Panc1 (cell line): ENCODE results near the gene FBXL22. TPM values are rescaled to one million over a fixed set of nuclear protein-coding genes. Genes with fewer than 3 reads are reported as not detected.

Experiments used
- ATAC-seq: fragments of 200-7000 bp; cut with Tn5 transposase; 2 replicates; pipeline ENCODE4 v1.9.1; 2020; ENCODE audit warnings: mild to moderate bottlenecking, moderate library complexity
- BruUV-seq: library from RNA; stranded (reverse); fragments of 400-500 nt; replicated peaks from 2 replicates; lab custom pipeline; 2021; lab: Mats Ljungman, UMichigan
- CTCF ChIA-PET: fragments of 300-600 bp; sonication (Branson Sonifier 250); formaldehyde crosslinking; loops from one replicate; lab custom pipeline; 2022; ENCODE audit warnings: antibody characterized with exemption; lab: Charles Lee
- POLR2A ChIA-PET: fragments of 300-600 bp; sonication (Branson Sonifier 250); formaldehyde crosslinking; loops from one replicate; lab custom pipeline; 2022; ENCODE audit warnings: antibody characterized with exemption; lab: Charles Lee
- DNase-seq: peaks from one replicate; pipeline ENCODE4 v3.0.0-alpha.2; 2010; ENCODE audit warnings: low read depth, low spot score
- H3K27ac ChIP-seq: 2 replicates; pipeline ENCODE4 v1.5.1; 2011; ENCODE audit warnings: mild to moderate bottlenecking, low read length, inconsistent platforms
- H3K27me3 ChIP-seq: fragments of 200-500 bp; sonication (Bioruptor generic); 2 replicates; pipeline ENCODE4 v1.6.0; 2014; ENCODE audit warnings: low read length, inconsistent platforms; ENCODE audit not compliant: control insufficient read depth, insufficient read depth
- H3K36me3 ChIP-seq: fragments of 200-500 bp; sonication (Bioruptor generic); 2 replicates; pipeline ENCODE4 v1.5.1; 2014; ENCODE audit warnings: inconsistent platforms, mild to moderate bottlenecking, low read length, moderate library complexity; ENCODE audit not compliant: control insufficient read depth, insufficient read depth
- H3K4me1 ChIP-seq: 2 replicates; pipeline ENCODE4 v1.5.1; 2011; ENCODE audit warnings: inconsistent platforms, mild to moderate bottlenecking, low read length, moderate library complexity; ENCODE audit not compliant: control insufficient read depth, insufficient read depth
- H3K4me3 ChIP-seq, 2 experiments: 2 replicates each; pipeline ENCODE4 v1.5.1; 2011 to 2012; ENCODE audit warnings: low read depth in 2 of 2, low read length in 2 of 2, mild to moderate bottlenecking in 2 of 2, inconsistent platforms in 1 of 2, moderate library complexity in 1 of 2
- H3K9me3 ChIP-seq: fragments of 200-500 bp; sonication (Bioruptor generic); 2 replicates; pipeline ENCODE4 v1.5.1; 2014; ENCODE audit warnings: low read depth, mild to moderate bottlenecking, inconsistent platforms, low read length, moderate library complexity; ENCODE audit not compliant: control insufficient read depth, insufficient read depth
- POLR2AphosphoS5 ChIP-seq: IDR thresholded peaks from 2 replicates; pipeline ENCODE4 v1.6.1; 2012; ENCODE audit warnings: mild to moderate bottlenecking, low read depth, low read length, moderate library complexity
- SIN3A ChIP-seq: IDR thresholded peaks from 2 replicates; pipeline ENCODE4 v1.6.1; 2012; ENCODE audit warnings: low read depth, mild to moderate bottlenecking, low read length, moderate library complexity, borderline replicate concordance; ENCODE audit not compliant: insufficient read depth
- TCF7L2 ChIP-seq: IDR thresholded peaks from 2 replicates; pipeline ENCODE4 v1.6.1; 2011; ENCODE audit warnings: mild to moderate bottlenecking, low read depth, low read length, inconsistent platforms
- in situ Hi-C: cut with HindIII; loops from 2 replicates; pipeline ENCODE4 v1.10.0; 2016; ENCODE audit warnings: low sequenced_read_pairs, low pct_unique_long_range_greater_than_20kb
- intact Hi-C: fragments of 100-400 bp; cut with micrococcal nuclease; formaldehyde crosslinking; loops from one replicate; pipeline ENCODE4 v1.10.0; 2022; ENCODE audit not compliant: unreplicated experiment
- total RNA-seq: library from RNA; stranded (reverse); gene quantifications from one replicate; pipeline ENCODE4 v1.2.1, GENCODE V29; 2021; ENCODE audit not compliant: unreplicated experiment
- TF ChIP-seq, protein P1 (sequence below): fragments of 450-650 bp; IDR thresholded peaks from 2 replicates; pipeline ENCODE4 v1.5.1; 2017; ENCODE audit warnings: mild to moderate bottlenecking
- TF ChIP-seq, protein P2 (sequence below), 2 experiments: IDR thresholded peaks; 2 replicates each; pipeline ENCODE4 v1.6.1; 2011 to 2012; ENCODE audit warnings: low read depth in 2 of 2, control low read depth in 1 of 2, low read length in 1 of 2, mild to moderate bottlenecking in 1 of 2, moderate library complexity in 1 of 2; ENCODE audit not compliant: insufficient read depth in 1 of 2

FBXL22 gene
- total RNA-seq, 1 experiment from 2014 or later: 0.54 TPM

DNA sequence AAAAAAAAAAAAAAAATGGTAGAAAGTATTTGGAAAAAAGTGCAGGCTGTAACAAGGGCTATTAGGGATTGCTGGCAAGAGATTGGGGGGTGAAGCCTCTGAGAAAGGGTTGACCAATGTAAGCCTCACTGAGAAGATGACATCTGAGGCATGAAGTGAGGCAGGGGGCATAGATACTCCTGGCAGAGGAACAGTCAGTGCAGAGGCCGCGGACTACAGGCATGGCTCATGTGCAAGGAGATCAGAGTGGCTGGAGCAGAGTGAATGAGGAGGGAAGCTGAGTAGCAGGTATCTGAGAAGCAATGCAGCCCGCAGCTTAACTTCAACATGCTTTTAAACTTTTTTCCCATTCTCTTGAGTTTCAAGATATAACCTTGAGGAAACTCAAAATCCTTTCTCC, 5.4 kb downstream of the FBXL22 start:
- POLR2A ChIA-PET: no interaction called here
- no peak for TF ChIP-seq POLR2AphosphoS5
- no peak for TF ChIP-seq TCF7L2
- TF ChIP-seq, protein P1, sequence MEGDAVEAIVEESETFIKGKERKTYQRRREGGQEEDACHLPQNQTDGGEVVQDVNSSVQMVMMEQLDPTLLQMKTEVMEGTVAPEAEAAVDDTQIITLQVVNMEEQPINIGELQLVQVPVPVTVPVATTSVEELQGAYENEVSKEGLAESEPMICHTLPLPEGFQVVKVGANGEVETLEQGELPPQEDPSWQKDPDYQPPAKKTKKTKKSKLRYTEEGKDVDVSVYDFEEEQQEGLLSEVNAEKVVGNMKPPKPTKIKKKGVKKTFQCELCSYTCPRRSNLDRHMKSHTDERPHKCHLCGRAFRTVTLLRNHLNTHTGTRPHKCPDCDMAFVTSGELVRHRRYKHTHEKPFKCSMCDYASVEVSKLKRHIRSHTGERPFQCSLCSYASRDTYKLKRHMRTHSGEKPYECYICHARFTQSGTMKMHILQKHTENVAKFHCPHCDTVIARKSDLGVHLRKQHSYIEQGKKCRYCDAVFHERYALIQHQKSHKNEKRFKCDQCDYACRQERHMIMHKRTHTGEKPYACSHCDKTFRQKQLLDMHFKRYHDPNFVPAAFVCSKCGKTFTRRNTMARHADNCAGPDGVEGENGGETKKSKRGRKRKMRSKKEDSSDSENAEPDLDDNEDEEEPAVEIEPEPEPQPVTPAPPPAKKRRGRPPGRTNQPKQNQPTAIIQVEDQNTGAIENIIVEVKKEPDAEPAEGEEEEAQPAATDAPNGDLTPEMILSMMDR: no peak
- TF ChIP-seq, protein P2, sequence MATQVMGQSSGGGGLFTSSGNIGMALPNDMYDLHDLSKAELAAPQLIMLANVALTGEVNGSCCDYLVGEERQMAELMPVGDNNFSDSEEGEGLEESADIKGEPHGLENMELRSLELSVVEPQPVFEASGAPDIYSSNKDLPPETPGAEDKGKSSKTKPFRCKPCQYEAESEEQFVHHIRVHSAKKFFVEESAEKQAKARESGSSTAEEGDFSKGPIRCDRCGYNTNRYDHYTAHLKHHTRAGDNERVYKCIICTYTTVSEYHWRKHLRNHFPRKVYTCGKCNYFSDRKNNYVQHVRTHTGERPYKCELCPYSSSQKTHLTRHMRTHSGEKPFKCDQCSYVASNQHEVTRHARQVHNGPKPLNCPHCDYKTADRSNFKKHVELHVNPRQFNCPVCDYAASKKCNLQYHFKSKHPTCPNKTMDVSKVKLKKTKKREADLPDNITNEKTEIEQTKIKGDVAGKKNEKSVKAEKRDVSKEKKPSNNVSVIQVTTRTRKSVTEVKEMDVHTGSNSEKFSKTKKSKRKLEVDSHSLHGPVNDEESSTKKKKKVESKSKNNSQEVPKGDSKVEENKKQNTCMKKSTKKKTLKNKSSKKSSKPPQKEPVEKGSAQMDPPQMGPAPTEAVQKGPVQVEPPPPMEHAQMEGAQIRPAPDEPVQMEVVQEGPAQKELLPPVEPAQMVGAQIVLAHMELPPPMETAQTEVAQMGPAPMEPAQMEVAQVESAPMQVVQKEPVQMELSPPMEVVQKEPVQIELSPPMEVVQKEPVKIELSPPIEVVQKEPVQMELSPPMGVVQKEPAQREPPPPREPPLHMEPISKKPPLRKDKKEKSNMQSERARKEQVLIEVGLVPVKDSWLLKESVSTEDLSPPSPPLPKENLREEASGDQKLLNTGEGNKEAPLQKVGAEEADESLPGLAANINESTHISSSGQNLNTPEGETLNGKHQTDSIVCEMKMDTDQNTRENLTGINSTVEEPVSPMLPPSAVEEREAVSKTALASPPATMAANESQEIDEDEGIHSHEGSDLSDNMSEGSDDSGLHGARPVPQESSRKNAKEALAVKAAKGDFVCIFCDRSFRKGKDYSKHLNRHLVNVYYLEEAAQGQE (IDR thresholded peaks at IDR 0.05; ENCODE audit: insufficient read depth in 1 of 2, low read depth in 2 of 2, low read length in 1 of 2): no peak
- TF ChIP-seq SIN3A: no peak
- DNase-seq (no peak), ATAC-seq (no peak)
- in situ Hi-C loops: no loop called here
- no peaks in the 10 kb centered on the region for H3K36me3 ChIP-seq
- H3K27ac ChIP-seq: no peak overlapping the region
- H3K9me3 ChIP-seq: no peaks in the 10 kb centered on the region
- intact Hi-C loops: no loop called here
- H3K4me1 ChIP-seq: peaks cover 16% of the 10 kb centered on the region
- no peak overlapping the region for H3K4me3 ChIP-seq
- CTCF ChIA-PET: no interaction called here
- no TSS peak for BruUV-seq
- H3K27me3 ChIP-seq: no peaks in the 10 kb centered on the region

DNA sequence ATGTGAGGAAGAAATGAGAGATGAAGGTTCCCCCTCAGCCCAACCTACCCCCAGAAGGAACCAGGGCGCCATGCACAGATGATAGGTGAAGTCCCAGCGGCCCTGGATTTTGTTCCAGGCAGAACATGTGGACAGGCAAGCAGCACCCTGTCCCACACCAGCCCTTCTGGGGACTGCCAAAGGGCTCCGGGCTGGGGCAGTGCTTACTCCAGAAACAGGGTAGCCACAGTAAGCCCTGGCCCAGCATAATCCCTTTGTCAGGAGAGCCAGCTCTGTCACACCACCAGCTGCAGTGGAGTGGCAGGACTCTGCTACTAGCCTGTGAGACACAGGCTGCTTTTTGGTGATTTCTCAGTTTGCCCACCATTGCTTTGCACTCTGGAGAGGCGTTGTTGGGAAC, 6.3 kb downstream of the FBXL22 start:
- H3K36me3 ChIP-seq: peaks cover 2% of the 10 kb centered on the region; the same call in 1 of the 2 replicates
- H3K27me3 ChIP-seq: no peaks in the 10 kb centered on the region
- in situ Hi-C loops (no loop called here), intact Hi-C loops (no loop called here)
- no peak overlapping the region for H3K27ac ChIP-seq
- BruUV-seq: no TSS peak
- H3K4me1 ChIP-seq: peaks cover 14% of the 10 kb centered on the region
- TF ChIP-seq, protein P2 (IDR thresholded peaks at IDR 0.05; ENCODE audit: insufficient read depth in 1 of 2, low read depth in 2 of 2, low read length in 1 of 2): no peak
- no peak for TF ChIP-seq TCF7L2
- no peak for TF ChIP-seq SIN3A
- TF ChIP-seq, protein P1: no peak
- TF ChIP-seq POLR2AphosphoS5: no peak
- DNase-seq (no peak), ATAC-seq (no peak)
- H3K4me3 ChIP-seq: no peak overlapping the region
- ChIA-PET POLR2A (no interaction called here), CTCF (no interaction called here)
- no peaks in the 10 kb centered on the region for H3K9me3 ChIP-seq
